Aorta (tissue), 5 donors: ENCODE data around the gene CLSTN1. TPM values are rescaled to one million over a fixed set of nuclear protein-coding genes. Genes with fewer than 3 reads are reported as not detected.
"Not testable (repeated sequence)": the region's sequence is repeated elsewhere in the genome, so short reads cannot be mapped to it uniquely, and the experiment has no call there.

Experiments used
- ATAC-seq: fragments of 200-7000 bp; cut with Tn5 transposase; one replicate; pipeline ENCODE4 v1.9.1; 2022; ENCODE audit warnings: moderate library complexity; ENCODE audit not compliant: low FRiP score
- DNase-seq, 2 donors: peaks; one replicate each; pipeline ENCODE4 v3.0.0-alpha.2; 2020
- H3K27ac ChIP-seq, 2 donors: one replicate each; pipeline ENCODE4 v1.5.1; 2013; ENCODE audit warnings: low read length in 2 of 2, mild to moderate bottlenecking in 2 of 2, moderate library complexity in 2 of 2, control low read depth in 1 of 2, inconsistent platforms in 1 of 2, low read depth in 1 of 2
- H3K27me3 ChIP-seq, 2 donors: one replicate each; pipeline ENCODE4 v1.6.1; 2013; ENCODE audit warnings: control low read depth in 1 of 2, low read length in 1 of 2, mild to moderate bottlenecking in 1 of 2, moderate library complexity in 1 of 2; ENCODE audit not compliant: insufficient read depth in 2 of 2, control insufficient read depth in 1 of 2
- H3K36me3 ChIP-seq, 2 donors: one replicate each; pipeline ENCODE4 v1.6.1; 2013; ENCODE audit warnings: control low read depth in 1 of 2, low read length in 1 of 2, mild to moderate bottlenecking in 1 of 2; ENCODE audit not compliant: insufficient read depth in 2 of 2, control insufficient read depth in 1 of 2
- H3K4me1 ChIP-seq, 2 donors: one replicate each; pipeline ENCODE4 v1.6.1; 2013; ENCODE audit warnings: low read length in 2 of 2, control low read depth in 1 of 2, mild to moderate bottlenecking in 1 of 2, moderate library complexity in 1 of 2; ENCODE audit not compliant: insufficient read depth in 2 of 2, control insufficient read depth in 1 of 2
- H3K4me3 ChIP-seq, 2 donors: one replicate each; pipeline ENCODE4 v1.5.1; 2013; ENCODE audit warnings: low read length in 2 of 2, control low read depth in 1 of 2, mild to moderate bottlenecking in 1 of 2
- H3K9me3 ChIP-seq: one replicate; pipeline ENCODE4 v1.6.1; 2013; ENCODE audit warnings: mild to moderate bottlenecking, low read length; ENCODE audit not compliant: control insufficient read depth
- WGBS, 2 donors: extraction: QIAGEN DNeasy Blood & Tissue Kit; methylation state at CpG; one replicate each; pipeline ENCODE4 v1.1.7; 2013; 5-methylcytosine and 5-hydroxymethylcytosine counted together
- intact Hi-C, 2 donors: fragments of 100-400 bp; cut with DNase I; formaldehyde crosslinking; loops; one replicate each; pipeline versions ENCODE4 v1.14.2 to v1.15.0; 2022
- polyA plus RNA-seq, 2 donors: library from polyadenylated mRNA; stranded (reverse); fragments of 200-250 nt; gene quantifications; one replicate each; pipeline ENCODE4 v1.2.3, GENCODE V29; 2013
- total RNA-seq, 2 donors: library from RNA; stranded (reverse); fragmentation: NEBNext Ultra II Directional; extraction: Animal tissue kit (Norgen Biotek cat#: 25700); gene quantifications; one replicate each; pipeline ENCODE4 v1.2.1, GENCODE V29; 2021
- donor health status: healthy with polysubstance abuse.
- donor health status: Bipolar disorder and iron deficiency.
- donor health status: DM: no; HTN: no; CAD: no.
- donor health status: DM: no; HTN: no; CAD: no.
- donor health status: DM: yes; HTN: yes; CAD: no.

CLSTN1 gene
- total and polyA plus RNA-seq, 4 donors = 17.0 to 113 (median 74.3) TPM

GRCh38 chr1:9816199-9816598, 7.6 kb downstream of the CLSTN1 start:
- H3K4me3 ChIP-seq = no peak overlapping the region
- no peak overlapping the region for H3K27ac ChIP-seq
- WGBS, 2 donors = 0 to 11% methylated on average over 1 of the region's 1 CpG
- DNase-seq = no peak
- no peaks in the 10 kb centered on the region for H3K4me1 ChIP-seq
- no peak for ATAC-seq
- H3K36me3 ChIP-seq = no peaks in the 10 kb centered on the region
- intact Hi-C loops = no loop called here
- no peaks in the 10 kb centered on the region for H3K9me3 ChIP-seq
- H3K27me3 ChIP-seq = no peaks in the 10 kb centered on the region

DNA sequence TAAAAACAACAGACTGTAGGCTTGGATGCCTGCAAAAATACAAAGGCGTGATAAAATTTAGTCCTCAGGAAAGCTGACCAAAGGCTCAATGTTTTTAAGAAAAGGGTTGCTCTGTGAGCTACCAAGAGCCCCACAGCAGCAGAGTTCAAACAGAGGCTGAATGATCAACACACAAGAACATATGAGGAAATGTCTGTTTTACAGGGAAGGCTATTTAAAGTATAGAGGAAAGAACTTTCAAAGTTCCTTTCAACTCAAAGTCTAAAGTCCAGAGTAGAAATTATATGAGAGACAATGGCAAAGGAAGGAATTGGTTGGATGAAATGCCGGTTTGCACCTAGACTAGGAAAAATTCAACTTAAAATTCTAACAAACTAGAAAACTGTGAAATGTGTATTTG, 8.6 kb downstream of the CLSTN1 start:
- no peaks in the 10 kb centered on the region for H3K36me3 ChIP-seq
- intact Hi-C loops = no loop called here
- H3K27me3 ChIP-seq = no peaks in the 10 kb centered on the region
- no peak for DNase-seq
- no peaks in the 10 kb centered on the region for H3K4me1 ChIP-seq
- WGBS, 2 donors = 61 to 63% methylated on average over 2 of the region's 2 CpGs
- no peak overlapping the region for H3K27ac ChIP-seq
- ATAC-seq = no peak
- no peak overlapping the region for H3K4me3 ChIP-seq
- no peaks in the 10 kb centered on the region for H3K9me3 ChIP-seq

DNA sequence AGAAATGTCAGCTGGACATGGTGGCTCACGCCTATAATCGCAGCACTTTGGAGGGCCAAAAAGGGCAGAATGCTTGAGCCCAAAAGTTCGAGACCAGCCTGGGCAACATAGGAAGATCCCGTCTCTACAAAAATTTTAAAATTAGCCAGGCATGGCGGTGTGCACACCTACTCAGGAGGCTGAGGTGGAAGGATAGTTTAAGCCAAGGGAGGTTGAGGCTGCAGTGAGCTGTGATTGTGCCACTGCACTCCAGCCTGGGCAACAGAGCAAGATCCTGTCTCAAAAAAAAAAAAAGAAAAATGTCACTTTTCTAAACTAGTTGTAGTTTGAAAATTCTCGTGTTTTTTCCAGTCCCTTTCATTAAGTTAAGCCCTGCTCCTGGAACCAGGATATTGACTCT, 9.1 kb downstream of the CLSTN1 start:
- Histone ChIP-seq H3K27me3 (no peaks in the 10 kb centered on the region), H3K27ac (no peak overlapping the region), H3K4me3 (no peak overlapping the region), H3K9me3 (no peaks in the 10 kb centered on the region), H3K36me3 (no peaks in the 10 kb centered on the region), H3K4me1 (no peaks in the 10 kb centered on the region)
- intact Hi-C loops = no loop called here
- DNase-seq (peak in 1 of 2 donors; percentile 10), ATAC-seq (no peak)
- 78 to 85% methylated on average over 6 of the region's 6 CpGs for WGBS, 2 donors

DNA sequence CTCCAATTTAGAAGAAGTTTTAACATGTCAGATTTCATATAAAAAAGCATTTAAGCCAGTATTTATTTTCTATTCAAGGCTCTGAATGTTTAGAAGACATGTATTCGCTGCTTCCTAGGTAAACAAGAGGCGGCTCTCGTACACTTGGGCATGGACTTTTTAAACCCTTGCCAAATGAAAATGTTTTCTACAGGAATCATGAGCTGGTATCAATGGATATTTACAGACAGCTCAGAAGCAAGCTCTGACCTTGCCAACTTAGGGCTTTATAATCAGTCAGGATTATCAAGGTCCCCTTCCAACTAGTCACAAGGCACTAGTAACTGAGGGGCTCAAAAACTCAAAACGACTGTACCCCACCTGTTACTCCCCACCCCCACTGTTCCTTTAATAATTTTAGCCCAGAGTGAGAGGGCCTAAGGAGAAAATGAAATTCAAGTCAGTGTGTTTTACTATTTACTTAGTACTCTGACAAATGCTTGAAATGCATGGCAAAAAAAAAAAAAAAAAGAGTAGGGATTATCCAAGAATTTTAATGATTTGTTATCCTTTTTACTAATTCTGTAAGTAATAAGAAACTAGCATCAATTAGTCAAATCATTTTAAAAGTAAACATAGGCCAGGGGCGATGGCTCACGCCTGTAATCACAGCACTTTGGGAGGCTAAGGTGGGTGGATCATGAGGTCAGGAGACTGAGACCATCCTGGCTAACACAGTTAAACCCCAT, 12.4 kb downstream of the CLSTN1 start:
- H3K4me1 ChIP-seq = no peaks in the 10 kb centered on the region
- H3K27me3 ChIP-seq = no peaks in the 10 kb centered on the region
- H3K4me3 ChIP-seq = no peak overlapping the region
- WGBS, 2 donors = 59% methylated on average over 6 of the region's 6 CpGs
- DNase-seq = no peak
- H3K27ac ChIP-seq = no peak overlapping the region
- no peak for ATAC-seq
- intact Hi-C loops = no loop called here
- no peaks in the 10 kb centered on the region for H3K36me3 ChIP-seq
- H3K9me3 ChIP-seq = no peaks in the 10 kb centered on the region

DNA sequence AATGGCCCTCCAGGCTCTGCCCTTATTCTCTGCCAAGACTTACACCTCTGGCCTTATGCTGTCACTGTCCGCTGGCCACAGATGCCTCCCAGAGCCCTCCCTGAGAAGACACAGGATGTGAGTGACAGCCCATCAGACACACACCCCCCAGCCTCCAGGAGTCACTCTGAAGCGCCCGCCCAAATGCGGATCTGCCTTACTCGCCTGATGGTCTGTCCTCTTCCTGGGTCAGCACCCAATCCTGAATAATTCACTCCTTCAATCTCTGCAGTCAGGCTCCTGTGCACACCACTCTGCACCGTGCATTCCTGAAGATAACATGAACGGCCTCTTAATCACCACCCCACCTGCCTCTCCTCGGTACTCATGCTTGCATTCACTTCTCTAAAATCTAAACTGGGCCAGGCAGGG, 14.7 kb downstream of the CLSTN1 start:
- 76 to 81% methylated on average over 8 of the region's 8 CpGs for WGBS, 2 donors
- H3K4me3 ChIP-seq = no peak overlapping the region
- intact Hi-C loops = no loop called here
- H3K27me3 ChIP-seq = no peaks in the 10 kb centered on the region
- no peak overlapping the region for H3K27ac ChIP-seq
- ATAC-seq (no peak), DNase-seq (peak in 1 of 2 donors; percentile 53)
- H3K4me1 ChIP-seq = no peaks in the 10 kb centered on the region
- H3K9me3 ChIP-seq = no peaks in the 10 kb centered on the region
- no peaks in the 10 kb centered on the region for H3K36me3 ChIP-seq

GRCh38 chr1:9808459-9808858, 15.3 kb downstream of the CLSTN1 start:
- Histone ChIP-seq H3K27me3 (no peaks in the 10 kb centered on the region), H3K36me3 (no peaks in the 10 kb centered on the region), H3K9me3 (no peaks in the 10 kb centered on the region), H3K4me3 (no peak overlapping the region), H3K4me1 (no peaks in the 10 kb centered on the region), H3K27ac (no peak overlapping the region)
- WGBS, 2 donors = 61 to 63% methylated on average over 8 of the region's 8 CpGs
- peak in 1 of 2 donors; percentile 34 for DNase-seq
- ATAC-seq = no peak
- intact Hi-C loops = no loop called here

- no peaks in the 10 kb centered on the region for H3K9me3 ChIP-seq
Observed at GRCh38 chr1:9807541-9807940, 16.2 kb downstream of the CLSTN1 start.

GRCh38 chr1:9805972-9806371, 17.8 kb downstream of the CLSTN1 start:
- H3K27me3 ChIP-seq, H3K27ac ChIP-seq, intact Hi-C loops, ATAC-seq, H3K36me3 ChIP-seq, H3K4me1 ChIP-seq, H3K4me3 ChIP-seq, H3K9me3 ChIP-seq: not testable (repeated sequence)
- WGBS, 2 donors = 89 to 90% methylated on average over 5 of the region's 5 CpGs
- DNase-seq = peak in 1 of 2 donors; percentile 3

More at GRCh38 chr1:9807541-9807940, 16.2 kb downstream of the CLSTN1 start:
- ATAC-seq = no peak
- no peaks in the 10 kb centered on the region for H3K27me3 ChIP-seq
- 77 to 81% methylated on average over 12 of the region's 12 CpGs for WGBS, 2 donors
- intact Hi-C loops = no loop called here
- H3K27ac ChIP-seq = no peak overlapping the region
- no peaks in the 10 kb centered on the region for H3K4me1 ChIP-seq
- peak in 1 of 2 donors; percentile 56 for DNase-seq
- no peak overlapping the region for H3K4me3 ChIP-seq
- no peaks in the 10 kb centered on the region for H3K36me3 ChIP-seq

- Histone ChIP-seq H3K27me3 (no peaks in the 10 kb centered on the region), H3K4me3 (no peak overlapping the region), H3K4me1 (no peaks in the 10 kb centered on the region), H3K9me3 (no peaks in the 10 kb centered on the region), H3K36me3 (no peaks in the 10 kb centered on the region), H3K27ac (no peak overlapping the region)
- 74 to 76% methylated on average over 7 of the region's 7 CpGs for WGBS, 2 donors
- DNase-seq = no peak
- intact Hi-C loops = no loop called here
- ATAC-seq = no peak
Observed at GRCh38 chr1:9805006-9805508, 18.7 kb downstream of the CLSTN1 start.
